ENCODE measurements around the gene PDGFB.
A peak's percentile ranks its signal among the peaks of the same experiment; 100 is the strongest.

Gene PDGFB

DNA sequence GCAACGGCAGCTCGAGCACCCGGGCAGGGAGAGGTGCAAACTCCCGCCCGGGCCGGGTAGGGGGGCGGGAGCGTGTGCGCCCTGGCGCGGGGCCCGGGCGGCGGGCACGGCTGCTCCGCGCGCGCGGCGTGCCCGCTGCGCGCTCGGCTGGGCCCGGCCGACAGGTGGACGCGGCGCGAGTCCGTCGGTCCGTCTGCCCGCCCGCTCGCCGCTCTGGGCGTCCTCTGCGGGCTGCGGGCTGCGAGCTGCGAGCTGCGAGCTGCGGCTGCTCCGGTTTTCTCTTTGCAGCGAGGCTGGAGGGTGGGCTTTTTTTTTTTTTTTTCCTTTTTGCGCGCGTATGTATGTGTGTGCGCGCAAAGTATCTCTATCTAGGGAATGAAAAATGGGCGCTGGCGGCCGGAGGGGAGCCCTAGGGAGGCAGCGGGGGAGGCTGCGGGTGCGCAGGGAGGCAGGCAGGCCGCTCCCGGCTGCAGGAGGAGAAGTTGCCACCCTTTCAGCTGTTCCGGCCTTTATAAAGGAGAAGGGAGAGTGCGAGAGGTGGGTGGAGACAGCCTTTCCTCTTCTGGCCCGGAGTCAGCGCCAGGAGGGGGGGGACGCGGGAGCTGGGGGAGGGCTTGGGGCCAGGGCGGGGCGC is at the start of gene PDGFB:
TSS of gene PDGFB (minus strand) at position 487 of the 634 bp plus-strand sequence. CDS start 1,019 bp downstream, outside the sequence.
- DNase-seq, result peak; percentile 13

DNA sequence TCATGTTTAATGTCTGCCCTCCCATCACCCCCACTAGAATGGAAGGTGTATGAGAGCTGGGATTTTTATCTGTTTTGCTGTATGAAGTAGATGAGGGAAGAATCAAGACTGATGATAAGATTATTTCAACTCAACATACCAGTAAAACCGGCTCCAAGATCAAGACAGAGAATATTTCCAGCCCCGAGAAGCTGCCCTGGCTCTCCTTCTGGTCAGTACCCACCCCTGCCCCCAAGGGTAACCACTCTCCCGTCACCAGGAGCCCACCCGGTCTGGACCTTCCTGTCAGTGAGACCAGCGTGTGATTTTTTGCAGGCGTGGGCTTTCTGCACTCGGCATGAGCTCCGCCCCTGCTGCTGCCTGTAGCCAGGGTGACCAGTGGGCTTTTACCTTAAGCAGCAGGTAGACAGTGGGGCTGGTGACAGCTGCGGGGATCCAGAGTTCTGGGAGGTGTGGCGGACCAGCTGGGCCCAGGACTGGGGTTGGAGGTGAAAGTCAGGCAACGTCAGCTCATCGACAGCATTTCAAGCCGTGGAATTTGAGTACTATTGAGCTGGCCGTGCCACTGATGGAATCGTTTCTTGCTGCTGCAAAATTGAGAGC is 49.1 kb upstream of the PDGFB start:
- no peak for DNase-seq

DNA sequence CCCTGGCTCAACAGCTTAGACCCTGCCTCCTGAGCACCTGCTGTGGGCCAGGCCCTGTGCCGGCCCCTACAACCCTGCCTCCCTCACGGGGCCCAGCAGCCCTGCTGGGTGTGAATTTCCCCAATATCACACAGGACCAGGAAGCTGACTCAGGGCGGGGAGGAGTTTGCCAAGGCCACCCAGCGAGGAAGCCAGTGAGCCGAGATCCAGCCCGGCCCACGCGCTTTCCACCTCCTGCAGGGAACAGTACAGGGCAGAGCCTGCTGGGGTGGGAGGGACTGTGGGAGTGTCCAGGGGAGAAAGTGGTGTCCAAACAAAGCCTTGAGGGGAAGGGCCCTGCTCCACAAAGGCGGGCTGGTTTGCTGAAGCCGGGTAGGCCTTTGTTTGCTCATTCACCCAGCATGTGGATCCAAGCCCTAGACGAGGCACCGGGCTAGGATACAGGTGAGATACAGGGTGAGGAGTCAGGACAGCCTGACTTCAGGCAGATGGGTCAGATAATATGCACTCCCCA is 47.8 kb upstream of the PDGFB start:
- no peak for DNase-seq

DNA sequence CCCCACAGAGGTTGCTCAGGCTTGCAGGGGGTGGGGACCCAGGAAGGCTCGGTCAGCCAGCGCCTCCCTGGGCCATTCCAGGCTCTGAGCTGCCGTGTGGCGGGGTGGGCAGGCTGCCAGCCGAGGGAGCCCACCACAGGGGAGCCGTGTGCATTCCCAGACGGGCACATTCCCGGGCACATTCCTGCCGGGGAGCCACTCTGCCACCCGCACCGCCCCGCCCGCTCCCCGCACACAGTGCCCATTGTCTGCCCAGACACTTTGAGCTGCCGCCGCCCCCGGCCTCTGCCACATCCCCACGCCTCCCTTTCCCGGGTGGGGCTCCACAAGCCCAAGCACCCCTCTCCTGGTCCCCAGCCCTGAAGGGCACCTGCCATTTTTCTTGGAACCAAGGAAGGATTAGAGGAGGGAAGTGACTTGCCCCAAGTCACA is 47.3 kb upstream of the PDGFB start:
- DNase-seq, result no peak

DNA sequence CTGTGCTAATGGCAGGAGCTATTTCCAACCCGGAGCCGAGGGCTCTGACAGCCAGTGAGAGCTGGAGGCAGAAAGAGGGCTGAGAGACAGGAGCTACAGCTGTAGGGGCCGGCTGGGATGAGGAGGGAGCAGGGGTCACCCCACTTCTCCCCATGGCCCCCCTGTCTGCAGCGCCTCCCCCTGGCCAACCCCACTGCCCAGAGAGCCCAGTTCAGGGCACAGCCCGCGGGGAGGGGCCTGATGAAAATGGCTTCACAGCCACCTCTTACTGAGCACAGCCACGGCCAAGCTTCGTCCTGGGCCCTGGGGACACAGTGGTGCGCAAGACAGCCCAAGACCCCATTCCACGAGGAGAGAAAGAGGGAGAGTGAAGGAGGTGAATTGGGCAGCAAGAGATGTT is 46.7 kb upstream of the PDGFB start:
- no peak for DNase-seq

DNA sequence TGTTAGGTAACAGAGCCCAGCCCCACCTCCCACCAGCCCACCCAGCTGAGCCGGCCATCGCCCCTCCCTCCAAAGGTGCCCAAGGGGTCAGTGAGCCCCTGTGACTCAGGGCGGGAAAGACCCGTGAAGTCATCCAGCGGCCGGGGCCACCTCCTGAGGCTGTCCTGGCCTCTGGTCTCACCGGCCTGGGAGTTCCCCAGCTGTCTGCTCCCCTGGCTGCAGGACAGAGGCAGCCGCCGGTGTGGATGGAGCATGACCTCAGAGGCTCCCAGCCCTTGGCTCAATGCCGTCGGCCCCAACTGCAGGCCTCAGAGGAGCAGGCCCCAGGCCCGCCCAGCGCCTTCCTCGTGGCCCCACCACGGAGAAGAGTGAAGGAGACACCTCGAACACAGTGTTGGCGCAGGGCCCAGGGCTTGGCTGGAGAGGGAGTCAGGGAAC is 46.0 kb upstream of the PDGFB start:
- no peak for DNase-seq

DNA sequence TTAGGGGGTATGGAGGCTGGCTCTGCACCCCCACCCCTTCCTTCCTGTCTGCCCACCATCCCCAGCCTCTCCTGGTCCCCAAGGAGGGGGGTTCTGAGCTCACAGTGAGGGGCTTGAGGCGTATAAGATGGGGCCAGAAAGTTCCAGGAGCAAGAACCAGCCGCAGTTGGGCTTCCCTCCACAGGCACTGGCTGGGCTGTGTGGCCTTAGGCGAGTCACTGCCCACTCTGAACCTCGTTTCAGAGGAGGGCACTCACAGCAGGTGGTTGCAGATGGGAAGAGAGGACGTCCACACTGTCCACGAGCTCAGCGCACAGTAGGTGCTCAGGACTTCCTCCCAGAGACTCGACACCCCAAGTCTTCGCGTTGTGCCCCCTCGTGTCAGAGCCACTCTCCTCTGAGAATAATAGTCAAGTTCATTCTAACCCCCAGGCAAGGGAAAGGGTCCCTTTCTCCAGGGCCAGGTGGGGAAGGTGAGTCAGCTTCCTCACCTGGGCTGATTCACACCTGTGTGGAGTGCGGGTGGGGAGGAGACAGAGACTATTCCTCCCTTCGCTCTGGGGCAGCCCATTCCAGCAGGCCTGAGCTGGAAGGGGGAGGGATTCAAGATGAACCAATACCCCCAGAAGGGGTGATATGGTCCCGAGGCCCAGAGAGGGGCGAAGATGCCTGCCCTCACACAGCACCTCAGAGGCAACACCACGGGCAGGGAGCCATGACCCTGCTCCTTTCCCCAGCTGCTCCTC is 45.4 kb upstream of the PDGFB start:
- DNase-seq, result no peak

DNA sequence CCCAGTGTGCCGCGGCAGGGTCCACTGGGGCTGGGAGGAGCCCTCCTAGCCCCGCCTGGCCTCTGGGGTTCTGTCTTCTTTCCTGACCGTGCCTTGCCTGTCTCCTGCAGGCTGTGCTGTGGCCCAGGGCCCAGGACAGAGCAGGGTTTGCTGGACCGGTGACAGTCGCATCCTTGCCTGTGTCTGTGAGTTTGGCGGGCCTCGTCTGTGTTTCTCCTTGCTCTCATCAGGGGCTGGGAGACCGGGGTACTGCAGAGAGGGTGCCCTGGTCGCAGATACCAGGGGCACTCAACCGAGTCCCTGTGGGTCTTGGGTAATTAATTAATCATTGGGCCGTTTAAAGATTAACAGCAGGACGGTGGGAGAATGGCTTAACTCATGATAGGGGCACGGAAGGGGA is 44.8 kb upstream of the PDGFB start:
- DNase-seq, result no peak

DNA sequence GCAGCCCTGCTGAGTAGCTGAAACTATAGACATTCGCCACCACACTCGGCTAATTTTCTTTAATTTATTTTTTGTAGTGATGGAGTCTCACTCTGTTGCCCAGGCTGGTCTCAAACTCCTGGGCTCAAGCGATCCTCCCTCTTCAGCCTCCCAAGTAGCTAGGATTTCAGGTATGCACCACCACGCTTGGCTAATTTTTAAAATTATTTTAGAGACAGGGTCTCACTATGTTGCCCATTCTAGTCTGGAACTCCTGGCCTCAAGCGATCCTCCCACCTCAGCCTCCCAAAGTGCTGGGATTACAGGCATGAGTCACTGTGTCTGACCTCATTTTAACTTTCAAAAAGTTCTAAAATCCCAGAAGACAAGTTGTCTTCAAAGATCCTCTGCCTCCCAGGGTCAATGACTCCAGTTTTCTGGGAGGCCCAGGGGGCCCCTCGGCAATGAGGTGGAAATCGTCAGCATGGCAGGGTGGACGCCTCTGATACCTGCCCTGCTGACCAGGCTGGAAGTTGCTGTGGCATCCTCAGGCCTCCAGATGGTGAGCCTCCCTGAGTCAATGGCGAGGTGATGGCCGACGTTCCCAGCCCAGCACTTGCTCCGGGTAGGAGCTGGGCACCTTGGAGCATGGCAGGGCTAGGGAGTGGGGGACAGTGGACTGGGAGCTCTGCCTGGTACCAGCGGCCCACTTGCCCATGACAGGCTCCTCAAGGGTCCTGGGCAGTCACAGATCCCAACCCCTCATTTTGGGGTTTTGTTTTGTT is 43.5 kb upstream of the PDGFB start:
- no peak for DNase-seq

DNA sequence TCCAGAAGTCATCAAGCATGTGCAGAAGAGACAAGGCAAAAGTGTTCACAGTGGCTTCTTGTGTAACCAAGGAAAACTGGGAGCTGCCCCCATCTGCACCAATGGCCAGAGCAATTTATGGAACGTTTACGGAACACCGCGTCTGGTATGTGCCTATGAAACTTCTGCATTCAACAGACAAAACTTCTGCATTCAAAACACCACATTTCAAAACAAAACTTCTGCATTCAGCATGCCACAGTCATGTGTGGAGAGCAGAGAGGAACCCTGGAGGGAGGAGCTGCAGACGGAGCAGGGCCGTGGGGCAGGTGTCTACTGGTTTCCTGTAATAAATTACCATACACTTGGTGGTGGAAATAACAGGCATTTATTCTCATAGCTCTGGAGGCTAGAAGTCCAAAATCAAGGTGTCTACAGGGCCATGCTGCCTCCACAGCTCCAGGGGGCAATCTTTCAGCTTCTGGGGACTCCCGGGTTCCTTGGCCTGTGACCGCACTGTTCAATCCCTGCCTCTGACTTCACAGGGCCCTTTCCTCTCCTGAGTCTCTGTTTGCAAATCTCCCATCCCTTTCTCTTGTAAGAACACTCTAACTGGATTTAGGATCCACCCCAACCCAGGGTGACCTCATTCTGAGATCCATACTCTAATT is 42.4 kb upstream of the PDGFB start:
- DNase-seq, result no peak

DNA sequence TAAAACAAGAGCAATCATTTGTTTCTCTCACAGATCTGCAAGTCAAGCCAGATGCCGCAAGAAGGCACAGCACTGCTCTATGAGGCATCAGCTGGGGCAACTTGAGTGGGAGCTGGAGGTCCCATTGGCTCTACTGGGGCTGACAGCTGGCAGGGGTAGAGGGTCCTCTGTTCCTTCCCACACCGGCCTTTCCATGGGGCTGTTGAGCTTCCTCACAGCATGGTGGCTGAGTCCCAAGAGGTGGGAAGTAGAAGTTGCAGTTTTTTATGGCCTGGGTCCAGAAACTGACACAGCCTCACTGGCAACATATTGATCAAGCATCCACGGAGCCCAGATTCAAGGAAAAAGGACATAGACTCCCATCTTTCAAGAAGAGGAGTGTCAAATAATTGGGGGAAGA is 40.2 kb upstream of the PDGFB start:
- DNase-seq, result no peak

DNA sequence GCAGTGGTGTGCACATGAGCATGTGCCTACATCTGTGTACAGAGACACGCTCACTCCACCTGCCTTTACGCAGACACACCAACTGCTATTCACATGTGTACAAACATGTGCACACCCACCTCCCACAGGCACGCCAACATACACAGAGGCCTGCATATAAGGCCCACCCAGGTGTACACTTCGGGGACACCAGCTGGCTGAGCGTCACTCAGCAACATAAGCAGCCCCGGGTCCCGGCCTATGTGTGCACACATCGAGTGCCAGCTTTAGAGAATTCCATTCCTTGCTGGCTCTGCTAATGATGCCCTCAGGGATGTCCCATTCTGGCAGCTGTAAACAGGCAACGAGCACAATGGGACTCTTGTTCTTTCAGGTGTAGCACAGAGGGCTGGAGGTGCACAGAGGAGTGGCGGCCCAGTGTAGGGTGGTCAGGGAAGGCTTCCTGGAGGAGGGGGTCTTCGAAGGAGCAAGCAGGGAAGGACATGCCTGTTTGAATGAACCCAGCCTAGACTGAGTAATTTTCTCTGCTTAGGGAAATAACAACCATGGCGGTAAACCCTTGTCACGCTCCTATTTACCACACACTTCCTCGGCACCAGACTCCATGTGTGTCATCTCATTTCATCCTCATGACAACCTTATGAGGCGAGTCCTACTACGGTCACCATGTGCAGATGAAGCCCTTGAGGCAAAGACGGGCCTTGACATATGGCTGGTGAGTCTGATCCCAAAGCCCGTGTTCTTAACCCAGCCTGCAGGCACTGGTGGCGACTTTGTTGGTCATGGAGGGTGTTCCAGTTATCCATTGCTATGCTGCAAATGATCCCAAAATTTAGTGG is 39.6 kb upstream of the PDGFB start:
- DNase-seq, result no peak

DNA sequence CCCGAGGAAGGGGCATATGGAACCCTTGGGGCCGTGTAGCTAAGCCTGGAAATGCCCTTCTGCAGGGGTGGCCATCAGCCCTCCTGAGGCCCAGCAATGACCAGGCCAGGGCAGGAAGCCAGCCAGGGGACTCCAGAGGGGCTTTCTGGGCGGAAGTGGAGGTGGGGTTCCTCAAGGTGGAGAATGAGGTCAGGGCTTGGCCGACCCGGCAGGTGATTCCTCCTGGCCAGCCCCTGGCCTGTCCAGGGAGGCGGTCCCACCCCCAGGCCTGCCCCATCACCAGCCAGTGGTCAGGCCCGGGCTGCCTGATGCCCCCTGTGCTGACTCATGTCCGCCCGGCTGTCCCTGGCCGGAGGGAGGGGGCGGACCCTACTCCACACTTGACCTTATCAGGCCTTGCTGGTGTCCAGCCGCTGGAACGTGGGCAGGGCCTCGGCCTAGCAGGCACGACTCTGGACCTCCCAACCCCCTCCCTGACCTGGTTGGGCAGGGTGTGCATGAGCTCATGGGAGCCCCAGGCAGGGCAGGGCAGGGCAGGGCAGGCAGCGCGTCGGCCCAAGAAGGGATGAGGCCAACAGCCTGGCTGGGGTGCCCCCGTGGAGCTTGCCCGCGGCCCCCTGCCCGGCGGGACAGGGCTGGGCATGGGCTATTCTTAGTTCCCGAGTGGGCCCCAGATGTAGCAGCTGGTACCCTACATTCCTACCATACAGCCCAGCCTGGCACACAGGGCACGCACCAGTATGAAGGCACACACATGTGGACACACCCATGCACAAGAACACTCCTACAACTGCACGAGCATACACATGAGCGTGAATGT is 38.8 kb upstream of the PDGFB start:
- DNase-seq, result no peak

DNA sequence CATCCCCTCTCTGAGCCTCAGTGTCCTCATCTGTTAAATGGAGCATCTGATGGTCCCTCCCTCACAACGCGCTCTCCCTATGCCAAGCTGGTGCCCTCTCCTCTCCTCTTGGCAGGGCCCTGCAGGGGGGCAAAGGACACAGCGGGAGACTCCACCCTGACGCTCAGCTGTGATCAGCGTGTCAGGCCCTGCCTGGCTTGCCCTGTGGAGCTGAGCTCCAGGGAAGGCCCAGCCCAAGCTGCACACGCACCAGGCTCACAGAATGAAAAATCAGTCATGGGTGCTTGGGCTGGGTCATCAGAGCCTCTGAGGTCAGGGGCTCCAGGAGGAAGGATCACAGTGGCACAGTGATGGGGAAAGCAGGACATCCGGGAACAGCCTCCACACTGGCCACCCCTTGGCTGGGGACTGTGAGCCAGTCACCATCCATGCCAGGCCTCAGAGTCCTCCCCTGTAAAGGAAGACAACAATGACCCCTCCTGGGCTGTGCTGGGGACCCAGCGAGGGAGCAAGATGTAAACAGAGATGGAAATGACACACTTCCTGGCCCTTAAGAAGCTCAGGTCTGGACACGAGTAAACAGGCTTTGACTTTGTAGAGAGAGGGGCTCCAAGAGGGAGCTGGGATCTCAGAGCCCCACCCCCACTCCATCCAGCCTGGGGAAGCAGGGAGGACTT is 38.0 kb upstream of the PDGFB start:
- DNase-seq, result no peak

DNA sequence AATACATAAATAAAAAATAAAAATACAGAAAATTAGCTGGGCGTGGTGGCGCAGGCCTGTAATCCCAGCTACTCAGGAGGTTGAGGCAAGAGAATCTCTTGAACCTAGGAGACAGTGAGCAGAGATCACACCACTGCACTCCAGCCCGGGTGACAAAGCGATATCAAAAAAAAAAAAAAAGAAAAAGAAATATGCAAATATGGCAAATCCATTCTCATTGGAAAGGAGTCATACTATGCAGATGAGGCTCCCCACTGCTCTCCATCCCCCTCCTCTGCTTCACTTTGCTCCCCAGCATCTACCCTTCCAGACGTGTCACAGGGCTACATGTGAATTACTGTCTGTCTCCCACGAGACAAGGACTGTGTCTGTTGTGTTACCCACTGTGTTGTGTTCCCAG is 36.3 kb upstream of the PDGFB start:
- no peak for DNase-seq

DNA sequence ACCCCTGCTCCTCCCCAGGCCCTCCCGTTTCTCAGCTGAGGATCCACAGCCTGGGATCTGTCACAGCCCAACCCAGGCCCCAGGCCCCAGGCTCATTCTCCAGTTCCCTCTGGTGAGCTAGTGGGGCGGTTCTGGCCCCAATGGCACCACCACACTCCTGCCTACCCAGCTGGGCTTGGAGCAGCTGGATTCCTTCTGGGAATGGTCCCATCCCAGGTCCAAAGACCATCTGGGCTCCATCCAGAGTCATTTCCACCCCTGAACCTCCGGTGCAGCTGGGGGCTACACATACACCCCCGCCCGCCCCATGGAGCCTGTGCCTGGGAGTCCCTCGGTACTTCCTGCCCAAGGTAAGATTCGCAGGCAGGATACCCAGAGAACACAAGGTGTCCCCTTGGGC is 35.5 kb upstream of the PDGFB start:
- no peak for DNase-seq

DNA sequence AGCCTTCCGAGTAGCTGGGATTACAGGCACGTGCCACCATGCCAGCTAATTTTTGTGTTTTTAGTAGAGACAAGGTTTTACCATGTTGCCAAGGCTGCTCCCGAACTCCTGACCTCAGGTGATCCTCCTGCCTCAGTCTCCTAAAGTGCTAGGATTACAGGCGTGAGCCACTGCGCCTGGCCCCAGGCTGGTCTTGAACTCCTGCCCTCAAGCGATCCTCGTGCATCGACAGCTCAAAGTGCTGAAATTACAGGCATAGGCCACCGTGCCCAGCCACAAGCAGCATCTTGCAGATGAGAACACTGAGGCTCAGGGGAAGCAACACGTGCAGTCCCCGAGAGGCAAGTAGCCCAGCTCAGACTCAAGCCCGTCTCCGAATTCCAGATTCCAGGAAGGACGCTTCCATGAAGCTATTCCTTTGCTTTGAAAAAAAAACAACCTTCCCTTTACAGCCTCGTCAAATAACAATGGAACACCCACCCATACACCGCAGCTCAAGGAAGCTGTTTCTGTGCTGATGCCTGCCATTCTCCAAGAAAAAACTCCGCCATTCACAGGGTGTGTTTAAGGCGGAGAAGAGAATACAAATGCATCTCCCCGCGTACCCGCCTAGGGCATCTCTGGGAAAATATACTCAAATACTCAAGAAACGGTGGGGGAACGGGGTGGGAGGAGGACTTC is 34.5 kb upstream of the PDGFB start:
- DNase-seq, result no peak

DNA sequence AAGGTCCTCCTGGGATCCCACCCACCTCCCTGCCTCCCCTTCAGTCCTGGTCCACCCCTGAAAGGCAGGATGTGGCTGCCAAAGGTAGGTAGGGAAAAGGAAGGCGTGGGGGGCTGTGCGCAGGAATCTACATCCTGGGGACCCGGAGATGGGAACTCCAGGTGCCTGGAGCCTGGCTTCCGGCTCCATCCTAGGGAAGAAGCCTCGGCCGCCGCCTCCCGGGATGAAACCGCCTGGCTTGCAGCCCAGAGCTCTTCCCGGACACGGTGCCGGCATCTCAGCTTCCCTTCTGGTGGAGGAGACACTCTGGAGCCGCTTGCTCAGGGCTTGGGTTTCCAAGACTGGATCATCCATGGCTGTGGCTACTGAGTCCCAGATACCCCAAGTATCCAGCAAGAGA is 33.3 kb upstream of the PDGFB start:
- no peak for DNase-seq

DNA sequence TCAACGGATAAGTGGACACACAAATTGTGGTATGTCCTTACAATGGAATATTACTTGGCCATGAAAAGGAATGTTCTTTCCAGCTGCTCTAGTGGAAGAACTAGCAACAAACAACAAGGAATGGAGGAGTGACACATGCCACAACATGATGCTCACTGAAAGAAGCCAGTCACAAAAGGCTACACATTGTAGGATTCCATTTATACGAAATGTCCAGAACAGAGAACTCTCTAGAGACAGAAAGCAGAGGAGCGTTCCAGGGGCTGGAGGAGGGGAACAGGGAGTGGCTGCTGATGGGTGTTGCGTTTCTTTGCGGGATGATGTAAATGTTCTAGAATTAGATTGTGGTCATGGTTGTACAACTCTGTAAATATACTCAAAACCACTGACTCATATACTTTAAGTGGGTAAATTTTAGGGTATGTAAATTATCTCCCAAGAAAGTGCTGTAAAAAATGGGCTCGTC is 32.4 kb upstream of the PDGFB start:
- DNase-seq, result no peak
